ENCODE results near the gene WDFY3. TPM values are rescaled to one million over a fixed set of nuclear protein-coding genes. Genes with fewer than 3 reads are reported as not detected.

WDFY3 gene
- polyA plus RNA-seq, 1 donor (not counting 4 experiments of a cell fraction or from before 2014, with no cell fraction given) = 28.5 TPM

DNA sequence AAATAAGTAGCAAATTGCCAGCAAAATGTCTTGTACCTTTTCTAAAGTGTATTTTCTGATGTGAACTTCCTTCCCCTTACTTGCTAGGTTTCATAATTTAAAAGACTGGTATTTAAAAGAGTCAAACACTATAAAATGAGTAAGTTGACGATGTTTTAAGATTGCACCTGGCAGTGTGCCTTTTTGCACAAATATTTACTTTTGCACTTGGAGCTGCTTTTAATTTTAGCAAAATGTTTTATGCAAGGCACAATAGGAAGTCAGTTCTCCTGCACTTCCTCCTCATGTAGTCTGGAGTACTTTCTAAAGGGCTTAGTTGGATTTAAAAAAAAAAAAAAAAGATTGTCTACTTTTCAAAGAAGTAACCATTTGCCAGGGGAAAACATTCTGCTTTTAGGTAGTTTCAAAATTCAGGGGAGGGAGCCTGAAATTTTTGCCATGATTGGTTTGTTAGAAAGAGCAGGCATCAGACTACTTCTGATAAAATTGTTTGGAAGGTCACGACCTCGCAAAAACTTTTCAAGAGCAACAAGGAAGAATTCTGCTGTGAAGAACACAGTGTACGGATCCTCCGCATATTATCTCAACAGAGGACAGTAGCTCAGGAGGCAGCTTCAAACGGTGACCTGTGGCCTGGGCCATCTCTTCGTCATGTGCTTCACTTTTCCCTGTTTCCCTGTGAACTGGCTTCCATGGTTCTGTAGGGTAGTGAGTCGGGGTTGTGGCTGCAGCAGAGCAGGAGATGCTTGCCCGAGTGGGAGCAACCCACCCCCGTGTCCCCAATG, 317.4 kb downstream of the WDFY3 start:
- Histone ChIP-seq H3K4me2 (ENCODE audit: control insufficient read depth, extremely low read depth, insufficient read depth, low read depth, low read length) (no peak overlapping the region), H3K9ac (ENCODE audit: control insufficient read depth, extremely low read depth, insufficient read depth, low read length) (no peak overlapping the region), H2AFZ (ENCODE audit: control insufficient read depth, low read length) (no peak overlapping the region), H3K9me3 (ENCODE audit: control insufficient read depth, low read depth, low read length) (no peaks in the 10 kb centered on the region), H3K9me1 (ENCODE audit: control insufficient read depth, extremely low read depth, insufficient read depth, low read length) (no peaks in the 10 kb centered on the region), H3K27me3 (ENCODE audit: control insufficient read depth, extremely low read depth, insufficient read depth, low read length) (no peaks in the 10 kb centered on the region), H3K36me3 (ENCODE audit: control insufficient read depth in 2 of 2, extremely low read depth in 1 of 2, insufficient read depth in 2 of 2, low read length in 2 of 2) (peaks cover 8 to 20% of the 10 kb centered on the region in 2 experiments), H3K79me2 (ENCODE audit: control insufficient read depth, insufficient read depth, low read length) (no peaks in the 10 kb centered on the region), H3K4me1 (ENCODE audit: control insufficient read depth, extremely low read depth, insufficient read depth, low read length) (no peaks in the 10 kb centered on the region), H3K27ac (ENCODE audit: control insufficient read depth, insufficient read depth, low read length) (no peak overlapping the region), H3K4me3 (ENCODE audit: control insufficient read depth in 2 of 3, extremely low read depth in 1 of 3, insufficient read depth in 2 of 3, low read depth in 1 of 3, low read length in 3 of 3) (no peak overlapping the region), H4K20me1 (ENCODE audit: control insufficient read depth, extremely low read depth, insufficient read depth, low read length) (no peaks in the 10 kb centered on the region)
- no peak for DNase-seq (ENCODE audit: low read depth, low spot score)
- TF ChIP-seq EZH2 (IDR thresholded peaks at IDR 0.05; ENCODE audit: low read length) (no peak), CTCF (optimal IDR thresholded peaks at IDR 0.05 in 1 of 3, IDR thresholded peaks at IDR 0.05 in 1 of 3, conservative IDR thresholded peaks at IDR 0.05 in 1 of 3; ENCODE audit: extremely low read depth in 1 of 3, insufficient read depth in 2 of 3, low read length in 3 of 3) (no peak)
- dilution Hi-C loops (cut with MboI; ENCODE audit: extremely low pct_ligation_motif_present, low sequenced_read_pairs) = no loop called here
- no peak for FAIRE-seq

DNA sequence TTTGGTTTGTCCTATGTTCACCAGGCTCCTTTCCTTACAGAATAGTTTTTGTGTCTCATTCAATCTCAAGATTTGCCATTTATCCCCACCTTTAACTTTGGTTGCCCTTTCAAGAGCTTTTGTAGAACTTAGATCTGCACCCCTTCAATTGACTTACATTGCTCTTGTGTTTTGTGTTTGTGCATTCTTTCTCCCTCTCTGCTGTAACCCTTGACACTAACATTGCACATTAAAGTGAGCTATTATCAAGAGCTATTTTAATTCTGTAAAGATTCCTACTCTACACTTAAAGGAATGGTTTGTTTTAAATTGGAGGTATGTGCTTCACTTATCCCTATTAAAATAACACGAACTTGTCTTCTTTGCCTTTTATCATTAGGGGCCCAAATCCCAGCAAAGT, 318.3 kb downstream of the WDFY3 start:
- Histone ChIP-seq H3K4me2 (ENCODE audit: control insufficient read depth, extremely low read depth, insufficient read depth, low read depth, low read length) (no peak overlapping the region), H2AFZ (ENCODE audit: control insufficient read depth, low read length) (no peak overlapping the region), H3K9me1 (ENCODE audit: control insufficient read depth, extremely low read depth, insufficient read depth, low read length) (no peaks in the 10 kb centered on the region), H3K4me3 (ENCODE audit: control insufficient read depth in 2 of 3, extremely low read depth in 1 of 3, insufficient read depth in 2 of 3, low read depth in 1 of 3, low read length in 3 of 3) (no peak overlapping the region), H3K79me2 (ENCODE audit: control insufficient read depth, insufficient read depth, low read length) (no peaks in the 10 kb centered on the region), H3K27me3 (ENCODE audit: control insufficient read depth, extremely low read depth, insufficient read depth, low read length) (no peaks in the 10 kb centered on the region), H3K27ac (ENCODE audit: control insufficient read depth, insufficient read depth, low read length) (no peak overlapping the region), H3K9ac (ENCODE audit: control insufficient read depth, extremely low read depth, insufficient read depth, low read length) (no peak overlapping the region), H3K4me1 (ENCODE audit: control insufficient read depth, extremely low read depth, insufficient read depth, low read length) (no peaks in the 10 kb centered on the region), H3K36me3 (ENCODE audit: control insufficient read depth in 2 of 2, extremely low read depth in 1 of 2, insufficient read depth in 2 of 2, low read length in 2 of 2) (peaks cover 12 to 22% of the 10 kb centered on the region in 2 experiments), H4K20me1 (ENCODE audit: control insufficient read depth, extremely low read depth, insufficient read depth, low read length) (no peaks in the 10 kb centered on the region), H3K9me3 (ENCODE audit: control insufficient read depth, low read depth, low read length) (no peaks in the 10 kb centered on the region)
- no peak for FAIRE-seq
- no peak for TF ChIP-seq EZH2 (IDR thresholded peaks at IDR 0.05; ENCODE audit: low read length)
- no peak for TF ChIP-seq CTCF (optimal IDR thresholded peaks at IDR 0.05 in 1 of 3, IDR thresholded peaks at IDR 0.05 in 1 of 3, conservative IDR thresholded peaks at IDR 0.05 in 1 of 3; ENCODE audit: extremely low read depth in 1 of 3, insufficient read depth in 2 of 3, low read length in 3 of 3)
- dilution Hi-C loops (cut with MboI; ENCODE audit: extremely low pct_ligation_motif_present, low sequenced_read_pairs) = no loop called here
- DNase-seq (ENCODE audit: low read depth, low spot score) = no peak
